HepG2 (cell line): ENCODE results near the gene SLCO4A1. TPM values are rescaled to one million over a fixed set of nuclear protein-coding genes. Genes with fewer than 3 reads are reported as not detected.
A peak's percentile ranks its signal among the peaks of the same experiment; 100 is the strongest.

ENCODE experiments used
- HHEX ChIP-seq: IDR thresholded peaks from 2 replicates; pipeline ENCODE4 v1.6.1; 2016; ENCODE audit warnings: control low read depth
- IKZF5 ChIP-seq: IDR thresholded peaks from 2 replicates; pipeline ENCODE4 v1.6.1; 2018; ENCODE audit warnings: missing genetic modification reagents, mild to moderate bottlenecking, missing compliant biosample characterization
- MAFG ChIP-seq: sonication (generic); formaldehyde crosslinking; IDR thresholded peaks from 2 replicates; pipeline ENCODE4 v1.5.1; 2020; ENCODE audit warnings: mild to moderate bottlenecking, missing genetic modification reagents
- NFKB2 ChIP-seq: sonication (generic); formaldehyde crosslinking; IDR thresholded peaks from 2 replicates; pipeline ENCODE4 v1.4.0; 2020; ENCODE audit warnings: missing genetic modification reagents, borderline replicate concordance
- RORA ChIP-seq: sonication (generic); formaldehyde crosslinking; IDR thresholded peaks from 2 replicates; pipeline ENCODE4 v1.5.0; 2020; ENCODE audit warnings: mild to moderate bottlenecking, missing genetic modification reagents, moderate library complexity
- SMARCC2 ChIP-seq: fragments of 450-650 bp; IDR thresholded peaks from 2 replicates; pipeline ENCODE4 v1.6.1; 2017; ENCODE audit warnings: antibody characterized with exemption, mild to moderate bottlenecking
- SYNCRIP ChIP-seq: fragments of 200-400 bp; formaldehyde crosslinking; IDR thresholded peaks from 2 replicates; pipeline ENCODE4 v1.6.1; 2018; ENCODE audit warnings: mild to moderate bottlenecking, low read depth, low read length; ENCODE audit not compliant: insufficient read depth
- TERF1 ChIP-seq: sonication (generic); formaldehyde crosslinking; IDR thresholded peaks from 2 replicates; pipeline ENCODE4 v1.8.0; 2022; ENCODE audit warnings: mild to moderate bottlenecking, missing genetic modification reagents, moderate library complexity
- TOPORS ChIP-seq: sonication (generic); formaldehyde crosslinking; IDR thresholded peaks from 2 replicates; pipeline ENCODE4 v1.8.0; 2023; ENCODE audit warnings: mild to moderate bottlenecking, missing genetic modification reagents
- ZHX2 ChIP-seq, 2 experiments: sonication (generic) in 1 of 2; formaldehyde crosslinking in 1 of 2; IDR thresholded peaks; 2 replicates each; pipeline versions ENCODE4 v1.6.1 to v1.9.0; 2014 to 2022; ENCODE audit warnings: antibody characterized with exemption in 1 of 2, borderline replicate concordance in 1 of 2, inconsistent platforms in 1 of 2, low read depth in 1 of 2, missing genetic modification reagents in 1 of 2
- ZNF234 ChIP-seq: sonication (generic); formaldehyde crosslinking; conservative IDR thresholded peaks from 2 replicates; pipeline ENCODE4 v1.5.1; 2020; ENCODE audit warnings: mild to moderate bottlenecking, missing genetic modification reagents
- ZNF263 ChIP-seq: sonication (generic); formaldehyde crosslinking; IDR thresholded peaks from 2 replicates; pipeline ENCODE4 v1.4.0; 2020; ENCODE audit warnings: missing genetic modification reagents
- ZNF709 ChIP-seq: sonication (generic); formaldehyde crosslinking; IDR thresholded peaks from 2 replicates; pipeline ENCODE4 v1.5.0; 2020; ENCODE audit warnings: mild to moderate bottlenecking, missing genetic modification reagents
- ZNF792 ChIP-seq: IDR thresholded peaks from 2 replicates; pipeline ENCODE4 v1.6.1; 2016
- ZSCAN12 ChIP-seq: sonication (generic); formaldehyde crosslinking; IDR thresholded peaks from 2 replicates; pipeline ENCODE4 v1.9.0; 2021; ENCODE audit warnings: mild to moderate bottlenecking, missing genetic modification reagents
- polyA plus RNA-seq, 8 experiments: library from polyadenylated mRNA; depleted of rRNA in 3 of 8; stranded (reverse) in 7 of 8; unstranded in 1 of 8; fragments of >200 nt; fragmentation: Illumina TruSeq in 4 of 8; extraction: Trizol in 4 of 8; gene quantifications; 2 replicates each; pipeline versions ENCODE4 v1.2.1 to v1.2.3, GENCODE V29; 2011 to 2016; ENCODE audit warnings: low read depth in 4 of 8, missing spikeins in 1 of 8, mixed read lengths in 1 of 8; ENCODE audit not compliant: insufficient read depth in 1 of 8
- total RNA-seq, 5 experiments: library from RNA; depleted of rRNA; stranded (reverse); fragments of >200 nt; fragmentation: Illumina TruSeq; extraction: Trizol; gene quantifications; 2 replicates each; pipeline ENCODE4 v1.2.3, GENCODE V29; 2016; ENCODE audit warnings: low read depth in 1 of 5
- TF ChIP-seq, protein P1 (sequence below): sonication (generic); formaldehyde crosslinking; IDR thresholded peaks from 2 replicates; pipeline ENCODE4 v1.4.0; 2020; ENCODE audit warnings: missing genetic modification reagents

Gene SLCO4A1
- total and polyA plus RNA-seq, 2 of the 13 experiments (the other 11 are each of a cell fraction or from before 2014, with no cell fraction given): 55.5 to 112 TPM

DNA sequence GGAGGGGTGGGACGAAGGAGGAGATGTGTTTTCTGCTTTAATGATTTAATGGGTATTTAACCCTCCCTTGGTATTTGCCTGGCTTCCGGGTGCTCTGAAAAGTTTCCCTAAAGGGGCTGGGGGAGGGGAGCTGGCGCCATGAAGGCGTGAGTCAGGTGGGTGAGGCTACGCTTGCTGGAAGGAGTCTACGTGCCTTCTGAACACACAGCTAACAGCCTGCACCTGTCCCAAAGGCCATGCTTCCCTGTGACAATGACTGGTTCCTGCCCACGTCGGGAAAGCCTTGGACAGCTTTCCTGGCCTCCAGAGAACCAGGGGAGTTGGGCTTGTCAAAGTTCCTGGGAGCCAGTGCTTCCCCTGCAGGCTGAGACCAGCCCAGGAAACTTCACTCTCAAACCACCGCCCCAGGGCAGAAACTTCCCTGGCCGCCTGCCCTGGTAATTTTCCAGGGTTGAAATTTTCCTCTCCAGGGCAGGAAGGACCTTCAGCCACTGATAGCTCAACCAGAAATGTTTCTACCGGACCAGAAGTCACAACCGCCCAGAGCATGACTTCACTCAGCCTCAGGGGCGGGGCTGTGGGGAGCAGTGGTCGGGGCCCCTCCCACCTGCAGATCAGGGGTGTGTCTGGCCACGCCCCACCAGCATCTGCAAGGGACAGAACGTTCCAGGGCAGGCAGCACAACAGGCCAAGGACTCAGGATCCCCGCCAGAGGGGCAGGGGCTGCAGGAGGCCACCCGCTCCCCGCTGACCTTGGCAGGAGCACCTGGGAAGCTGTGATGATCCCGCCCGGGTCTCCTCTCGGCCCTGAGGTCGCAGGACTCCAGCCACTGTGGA is 18.6 kb upstream of the SLCO4A1 start (continued):
- TF ChIP-seq ZHX2 (IDR thresholded peaks at IDR 0.05; ENCODE audit: low read depth): peak; percentile 54; the same call in 1 of the 2 replicates
- no peak; the same call in 1 of the 2 replicates for TF ChIP-seq ZHX2 (CRISPR knock-in tag; IDR thresholded peaks at IDR 0.05; ENCODE audit: borderline replicate concordance)
- TF ChIP-seq HHEX: no peak
- no peak for TF ChIP-seq SMARCC2
- 0 out of 2 replicates have a peak, but pooled peaks have one; percentile 72 for TF ChIP-seq ZNF234 (CRISPR knock-in tag)
- peak; percentile 88 for TF ChIP-seq ZNF792 (CRISPR knock-in tag)
- TF ChIP-seq MAFG (CRISPR knock-in tag): no peak
- TF ChIP-seq NFKB2 (CRISPR knock-in tag): peak; percentile 53; the same call in 1 of the 2 replicates
- peak; percentile 91 for TF ChIP-seq IKZF5 (CRISPR knock-in tag)
- peak; percentile 67; the same call in 1 of the 2 replicates for TF ChIP-seq ZNF709 (CRISPR knock-in tag)
- TF ChIP-seq SYNCRIP: no peak
- TF ChIP-seq ZSCAN12: peak; percentile 70; the same call in 1 of the 2 replicates
- TF ChIP-seq, protein P1, sequence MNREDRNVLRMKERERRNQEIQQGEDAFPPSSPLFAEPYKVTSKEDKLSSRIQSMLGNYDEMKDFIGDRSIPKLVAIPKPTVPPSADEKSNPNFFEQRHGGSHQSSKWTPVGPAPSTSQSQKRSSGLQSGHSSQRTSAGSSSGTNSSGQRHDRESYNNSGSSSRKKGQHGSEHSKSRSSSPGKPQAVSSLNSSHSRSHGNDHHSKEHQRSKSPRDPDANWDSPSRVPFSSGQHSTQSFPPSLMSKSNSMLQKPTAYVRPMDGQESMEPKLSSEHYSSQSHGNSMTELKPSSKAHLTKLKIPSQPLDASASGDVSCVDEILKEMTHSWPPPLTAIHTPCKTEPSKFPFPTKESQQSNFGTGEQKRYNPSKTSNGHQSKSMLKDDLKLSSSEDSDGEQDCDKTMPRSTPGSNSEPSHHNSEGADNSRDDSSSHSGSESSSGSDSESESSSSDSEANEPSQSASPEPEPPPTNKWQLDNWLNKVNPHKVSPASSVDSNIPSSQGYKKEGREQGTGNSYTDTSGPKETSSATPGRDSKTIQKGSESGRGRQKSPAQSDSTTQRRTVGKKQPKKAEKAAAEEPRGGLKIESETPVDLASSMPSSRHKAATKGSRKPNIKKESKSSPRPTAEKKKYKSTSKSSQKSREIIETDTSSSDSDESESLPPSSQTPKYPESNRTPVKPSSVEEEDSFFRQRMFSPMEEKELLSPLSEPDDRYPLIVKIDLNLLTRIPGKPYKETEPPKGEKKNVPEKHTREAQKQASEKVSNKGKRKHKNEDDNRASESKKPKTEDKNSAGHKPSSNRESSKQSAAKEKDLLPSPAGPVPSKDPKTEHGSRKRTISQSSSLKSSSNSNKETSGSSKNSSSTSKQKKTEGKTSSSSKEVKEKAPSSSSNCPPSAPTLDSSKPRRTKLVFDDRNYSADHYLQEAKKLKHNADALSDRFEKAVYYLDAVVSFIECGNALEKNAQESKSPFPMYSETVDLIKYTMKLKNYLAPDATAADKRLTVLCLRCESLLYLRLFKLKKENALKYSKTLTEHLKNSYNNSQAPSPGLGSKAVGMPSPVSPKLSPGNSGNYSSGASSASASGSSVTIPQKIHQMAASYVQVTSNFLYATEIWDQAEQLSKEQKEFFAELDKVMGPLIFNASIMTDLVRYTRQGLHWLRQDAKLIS (CRISPR knock-in tag): peak; percentile 1; the same call in 1 of the 2 replicates
- TF ChIP-seq ZNF263 (CRISPR knock-in tag): peak; percentile 73
- TF ChIP-seq TERF1 (CRISPR knock-in tag): no peak; the same call in 1 of the 2 replicates
- no peak for TF ChIP-seq RORA (CRISPR knock-in tag)
- TF ChIP-seq TOPORS (CRISPR knock-in tag): peak; percentile 64
